MM.1S (cell line): ENCODE results near the gene AKAP6.

ENCODE experiments used
- DNase-seq: peaks from one replicate; pipeline ENCODE4 v3.0.0-alpha.2; 2015
- H2AFZ ChIP-seq: fragments of 300-600 bp; sonication (generic); 2 replicates; pipeline ENCODE4 v1.6.0; 2016; ENCODE audit warnings: antibody characterized with exemption, low read length
- H3F3A ChIP-seq: fragments of 300-600 bp; sonication (generic); 2 replicates; pipeline ENCODE4 v1.6.1; 2016; ENCODE audit warnings: mild to moderate bottlenecking, antibody characterized with exemption, low read length, moderate library complexity, mixed read lengths; ENCODE audit not compliant: insufficient read depth
- H3K27ac ChIP-seq: fragments of 300-600 bp; sonication (generic); 2 replicates; pipeline ENCODE4 v1.5.1; 2016; ENCODE audit warnings: mild to moderate bottlenecking, low read length
- H3K27me3 ChIP-seq: fragments of 300-600 bp; sonication (generic); replicated peaks from 2 replicates; pipeline ENCODE4 v1.6.0; 2016; ENCODE audit warnings: low read length; ENCODE audit not compliant: insufficient read depth
- H3K36me3 ChIP-seq: fragments of 300-600 bp; sonication (generic); replicated peaks from 2 replicates; pipeline ENCODE4 v1.6.1; 2016; ENCODE audit warnings: mild to moderate bottlenecking, low read length, mixed read lengths; ENCODE audit not compliant: insufficient read depth
- H3K4me1 ChIP-seq: fragments of 300-600 bp; sonication (generic); 2 replicates; pipeline ENCODE4 v1.6.1; 2016; ENCODE audit warnings: low read length, mixed read lengths
- H3K4me2 ChIP-seq: fragments of 300-600 bp; sonication (generic); 2 replicates; pipeline ENCODE4 v1.6.0; 2016; ENCODE audit warnings: low read depth, low read length
- H3K4me3 ChIP-seq: fragments of 300-600 bp; sonication (generic); 2 replicates; pipeline ENCODE4 v1.5.1; 2016; ENCODE audit warnings: low read length, mixed read lengths
- H3K79me2 ChIP-seq: fragments of 300-600 bp; sonication (generic); 2 replicates; pipeline ENCODE4 v1.6.1; 2016; ENCODE audit warnings: mixed run types, low read length, mixed read lengths
- H3K9ac ChIP-seq: fragments of 300-600 bp; sonication (generic); 2 replicates; pipeline ENCODE4 v1.6.1; 2016; ENCODE audit warnings: low read length, mixed read lengths
- H3K9me2 ChIP-seq: fragments of 300-600 bp; sonication (generic); replicated peaks from 2 replicates; pipeline ENCODE4 v1.6.1; 2016; ENCODE audit warnings: mild to moderate bottlenecking, low read length, mixed read lengths; ENCODE audit not compliant: insufficient read depth
- H3K9me3 ChIP-seq: fragments of 300-600 bp; sonication (generic); replicated peaks from 2 replicates; pipeline ENCODE4 v1.6.1; 2016; ENCODE audit warnings: mild to moderate bottlenecking, low read length, mixed read lengths; ENCODE audit not compliant: insufficient read depth
- H4K20me1 ChIP-seq: fragments of 300-600 bp; sonication (generic); 2 replicates; pipeline ENCODE4 v1.6.1; 2016; ENCODE audit warnings: mild to moderate bottlenecking, low read length, moderate library complexity, mixed read lengths; ENCODE audit not compliant: insufficient read depth
- CTCF ChIP-seq: fragments of 300-600 bp; sonication (generic); IDR thresholded peaks from 2 replicates; pipeline ENCODE4 v1.5.1; 2016; ENCODE audit warnings: antibody characterized with exemption, low read length, mixed read lengths
- EZH2 ChIP-seq: fragments of 300-600 bp; sonication (generic); optimal IDR thresholded peaks from 2 replicates; pipeline ENCODE3; 2017; ENCODE audit warnings: low read depth, mild to moderate bottlenecking, antibody characterized with exemption, low read length, mixed read lengths
- EZH2phosphoT487 ChIP-seq: fragments of 300-600 bp; sonication (generic); IDR thresholded peaks from 2 replicates; pipeline ENCODE4 v1.6.1; 2018; ENCODE audit warnings: antibody characterized with exemption, low read length

The AKAP6 gene

GRCh38 chr14:32434180-32434579, 105.1 kb downstream of the AKAP6 start:
- DNase-seq = no peak
- Histone ChIP-seq H3K4me1 (peaks cover 51% of the 10 kb centered on the region), H3K9me2 (no peaks in the 10 kb centered on the region), H3K36me3 (no peaks in the 10 kb centered on the region), H3K4me3 (no peak overlapping the region), H3K4me2 (peak overlapping the region; percentile 65; the same call in 1 of the 2 replicates), H2AFZ (no peak overlapping the region), H3K9ac (no peak overlapping the region), H3K27ac (no peak overlapping the region), H3K79me2 (no peaks in the 10 kb centered on the region), H3K9me3 (no peaks in the 10 kb centered on the region), H4K20me1 (no peaks in the 10 kb centered on the region), H3K27me3 (no peaks in the 10 kb centered on the region), H3F3A (0 out of 2 replicates have a peak, but pooled peaks cover 5% of the 10 kb centered on the region)
- TF ChIP-seq CTCF = no peak
- no peak for TF ChIP-seq EZH2phosphoT487
- TF ChIP-seq EZH2 = no peak

GRCh38 chr14:32434880-32435279, 105.8 kb downstream of the AKAP6 start:
- Histone ChIP-seq H3K9me3 (no peaks in the 10 kb centered on the region), H3K4me1 (peaks cover 51% of the 10 kb centered on the region), H3K4me3 (no peak overlapping the region), H3K36me3 (no peaks in the 10 kb centered on the region), H2AFZ (no peak overlapping the region), H3K4me2 (peak overlapping the region; percentile 65; the same call in 1 of the 2 replicates), H3F3A (0 out of 2 replicates have a peak, but pooled peaks cover 5% of the 10 kb centered on the region), H3K9me2 (no peaks in the 10 kb centered on the region), H4K20me1 (no peaks in the 10 kb centered on the region), H3K27ac (no peak overlapping the region), H3K27me3 (no peaks in the 10 kb centered on the region), H3K9ac (no peak overlapping the region), H3K79me2 (no peaks in the 10 kb centered on the region)
- no peak for TF ChIP-seq CTCF
- no peak for TF ChIP-seq EZH2phosphoT487
- TF ChIP-seq EZH2 = no peak
- DNase-seq = no peak

DNA sequence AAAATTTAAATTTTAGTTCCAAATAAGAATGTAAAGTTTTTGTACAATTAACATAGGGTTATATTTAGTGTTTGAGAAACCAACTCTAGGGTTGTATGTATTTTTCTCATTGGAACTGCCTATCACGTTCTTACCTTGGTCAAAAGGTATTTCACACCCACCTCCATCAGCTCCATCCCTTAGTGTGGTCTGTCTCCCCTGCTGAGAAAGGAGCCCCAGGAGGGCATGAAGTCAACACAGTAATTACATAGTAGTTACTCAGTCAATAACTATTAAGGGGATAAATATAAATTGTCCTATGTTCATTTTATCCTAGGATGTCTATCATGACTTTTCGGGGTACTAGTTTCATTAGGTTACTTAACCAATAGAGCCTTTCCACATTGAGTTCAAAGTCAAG, 106.3 kb downstream of the AKAP6 start:
- Histone ChIP-seq H3K27ac (no peak overlapping the region), H3K9ac (no peak overlapping the region), H4K20me1 (no peaks in the 10 kb centered on the region), H3K27me3 (no peaks in the 10 kb centered on the region), H3K4me2 (peak overlapping the region; percentile 65; the same call in 1 of the 2 replicates), H3K4me3 (no peak overlapping the region), H3K9me3 (no peaks in the 10 kb centered on the region), H3K4me1 (peaks cover 48% of the 10 kb centered on the region), H3K36me3 (no peaks in the 10 kb centered on the region), H3F3A (0 out of 2 replicates have a peak, but pooled peaks cover 5% of the 10 kb centered on the region), H2AFZ (no peak overlapping the region), H3K9me2 (no peaks in the 10 kb centered on the region), H3K79me2 (no peaks in the 10 kb centered on the region)
- no peak for DNase-seq
- TF ChIP-seq CTCF (no peak), EZH2 (no peak), EZH2phosphoT487 (no peak)
